Osteocyte (in vitro differentiated cells): Measurements from ENCODE around the gene ANLN. TPM values are rescaled to one million over a fixed set of nuclear protein-coding genes. Genes with fewer than 3 reads are reported as not detected.

Experiments
- DNase-seq: peaks from one replicate; pipeline ENCODE4 v3.0.0; 2021; ENCODE audit warnings: mixed read lengths; ENCODE audit not compliant: unreplicated experiment; ENCODE audit errors: extremely low spot score
- H3K27ac Mint-ChIP-seq: one replicate; pipeline ENCODE4 v1.8.0; 2021; ENCODE audit warnings: mild to moderate bottlenecking, mixed read lengths; ENCODE audit not compliant: unreplicated experiment
- H3K27me3 Mint-ChIP-seq: one replicate; pipeline ENCODE4 v1.8.0; 2021; ENCODE audit warnings: mixed read lengths; ENCODE audit not compliant: unreplicated experiment
- H3K36me3 Mint-ChIP-seq: one replicate; pipeline ENCODE4 v1.8.0; 2021; ENCODE audit warnings: mixed read lengths; ENCODE audit not compliant: unreplicated experiment
- H3K4me1 Mint-ChIP-seq: one replicate; pipeline ENCODE4 v1.8.0; 2021; ENCODE audit warnings: mixed read lengths; ENCODE audit not compliant: unreplicated experiment
- H3K4me3 Mint-ChIP-seq: one replicate; pipeline ENCODE4 v1.8.0; 2021; ENCODE audit warnings: mild to moderate bottlenecking, moderate library complexity, mixed read lengths; ENCODE audit not compliant: unreplicated experiment
- H3K9me3 Mint-ChIP-seq: one replicate; pipeline ENCODE4 v1.8.0; 2021; ENCODE audit warnings: mixed read lengths; ENCODE audit not compliant: unreplicated experiment
- CTCF ChIP-seq: fragments of 200-600 bp; sonication (generic); IDR thresholded peaks from 2 replicates; pipeline ENCODE4 v1.5.0; 2021; ENCODE audit warnings: antibody characterized with exemption, mild to moderate bottlenecking, moderate library complexity
- total RNA-seq: library from RNA; stranded (reverse); gene quantifications from 2 replicates; pipeline ENCODE4 v1.2.1, GENCODE V29; 2021

ANLN gene
- total RNA-seq, 1 donor from 2014 or later: 37.6 TPM

- H3K27me3 Mint-ChIP-seq: no peaks in the 10 kb centered on the region
- peaks cover 4% of the 10 kb centered on the region for H3K4me1 Mint-ChIP-seq
- H3K4me3 Mint-ChIP-seq: no peak overlapping the region
- H3K36me3 Mint-ChIP-seq: peaks cover 12% of the 10 kb centered on the region
- no peak for TF ChIP-seq CTCF
- no peaks in the 10 kb centered on the region for H3K9me3 Mint-ChIP-seq
- H3K27ac Mint-ChIP-seq: no peak overlapping the region
- no peak for DNase-seq
These were observed 29.4 kb upstream of the ANLN start for GRCh38 chr7:36360244-36360643.

- no peaks in the 10 kb centered on the region for H3K9me3 Mint-ChIP-seq
These were observed 28.4 kb upstream of the ANLN start for GRCh38 chr7:36361227-36361626.

DNA sequence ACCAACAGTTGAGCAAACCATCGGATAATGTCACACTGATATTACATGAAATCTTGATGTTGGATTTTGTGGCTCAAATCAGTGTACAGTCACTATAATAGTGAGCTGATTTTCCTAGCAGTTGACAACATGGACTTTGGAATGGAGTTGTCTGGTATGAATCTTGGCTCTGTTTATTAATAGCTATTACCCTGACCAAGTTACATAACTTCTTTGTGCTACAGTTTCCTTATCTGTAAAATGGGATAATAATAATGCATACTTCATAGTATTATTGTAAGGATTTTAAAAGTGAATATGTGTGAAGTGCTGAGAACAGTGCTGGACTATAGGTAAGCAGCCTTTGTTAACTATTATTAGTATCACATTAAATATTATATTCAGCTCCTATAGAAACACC lies 26.1 kb upstream of the ANLN start:
- Mint-ChIP-seq H3K9me3 (no peaks in the 10 kb centered on the region), H3K4me1 (peaks cover 17% of the 10 kb centered on the region), H3K27me3 (no peaks in the 10 kb centered on the region), H3K36me3 (peaks cover 4% of the 10 kb centered on the region), H3K27ac (no peak overlapping the region), H3K4me3 (no peak overlapping the region)
- no peak for DNase-seq
- TF ChIP-seq CTCF: no peak

More at GRCh38 chr7:36361227-36361626, 28.4 kb upstream of the ANLN start:
- Mint-ChIP-seq H3K36me3 (peaks cover 12% of the 10 kb centered on the region), H3K27me3 (no peaks in the 10 kb centered on the region), H3K27ac (no peak overlapping the region), H3K4me3 (no peak overlapping the region), H3K4me1 (peaks cover 9% of the 10 kb centered on the region)
- no peak for DNase-seq
- no peak for TF ChIP-seq CTCF

DNA sequence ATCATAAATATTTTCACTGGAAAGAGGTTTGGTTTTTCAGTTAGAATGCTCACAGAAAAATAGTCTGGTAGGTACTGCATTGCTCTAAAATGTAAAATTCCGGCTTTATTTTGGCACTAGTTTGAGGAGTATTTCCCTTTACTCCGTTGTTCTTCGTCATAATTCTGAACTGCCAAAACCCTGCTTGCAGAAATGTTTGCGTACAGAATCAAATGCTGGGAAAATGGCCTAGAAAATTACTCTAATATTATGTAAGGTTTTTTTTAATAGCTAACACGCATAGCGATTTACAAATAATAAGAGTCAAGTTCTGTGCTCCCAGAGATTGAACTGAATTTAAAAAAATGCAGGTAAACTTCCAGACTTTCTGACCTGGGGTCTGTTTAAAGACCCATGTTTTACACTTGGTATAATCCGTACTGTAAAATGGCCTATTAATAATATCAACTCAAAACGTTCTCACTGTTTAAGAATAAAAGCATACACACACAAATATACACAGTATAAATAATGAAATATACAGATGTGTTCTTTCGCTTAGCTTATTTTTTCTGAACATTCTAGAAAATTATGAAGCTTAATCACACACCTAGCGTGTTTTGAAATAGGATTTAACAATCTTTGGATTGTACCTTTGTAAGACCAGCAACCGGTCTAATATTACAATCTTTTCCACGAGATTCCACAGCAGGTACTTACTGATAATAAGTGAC lies 23.5 kb upstream of the ANLN start:
- Mint-ChIP-seq H3K27me3 (no peaks in the 10 kb centered on the region), H3K27ac (peak overlapping the region; percentile 31), H3K36me3 (peaks cover 4% of the 10 kb centered on the region), H3K4me1 (peaks cover 17% of the 10 kb centered on the region), H3K9me3 (no peaks in the 10 kb centered on the region), H3K4me3 (peak overlapping the region; percentile 76)
- DNase-seq: no peak
- TF ChIP-seq CTCF: no peak

- peaks cover 2% of the 10 kb centered on the region for H3K36me3 Mint-ChIP-seq
- peak; percentile 93 for TF ChIP-seq CTCF
- no peaks in the 10 kb centered on the region for H3K9me3 Mint-ChIP-seq
- peak overlapping the region; percentile 88 for H3K4me3 Mint-ChIP-seq
- peaks cover 17% of the 10 kb centered on the region for H3K4me1 Mint-ChIP-seq
- H3K27me3 Mint-ChIP-seq: no peaks in the 10 kb centered on the region
- peak; percentile 98 for DNase-seq
- peak overlapping the region; percentile 44 for H3K27ac Mint-ChIP-seq
These were observed 22.7 kb upstream of the ANLN start for GRCh38 chr7:36366718-36367560.
